ENCODE measurements around the gene PCAT6.

PCAT6 gene

GRCh38 chr1:202807451-202807925 lies 3.3 kb upstream of the PCAT6 start:
- H3K4me3 ChIP-seq (ENCODE audit: low read depth, low read length): peak overlapping the region; percentile 88

DNA sequence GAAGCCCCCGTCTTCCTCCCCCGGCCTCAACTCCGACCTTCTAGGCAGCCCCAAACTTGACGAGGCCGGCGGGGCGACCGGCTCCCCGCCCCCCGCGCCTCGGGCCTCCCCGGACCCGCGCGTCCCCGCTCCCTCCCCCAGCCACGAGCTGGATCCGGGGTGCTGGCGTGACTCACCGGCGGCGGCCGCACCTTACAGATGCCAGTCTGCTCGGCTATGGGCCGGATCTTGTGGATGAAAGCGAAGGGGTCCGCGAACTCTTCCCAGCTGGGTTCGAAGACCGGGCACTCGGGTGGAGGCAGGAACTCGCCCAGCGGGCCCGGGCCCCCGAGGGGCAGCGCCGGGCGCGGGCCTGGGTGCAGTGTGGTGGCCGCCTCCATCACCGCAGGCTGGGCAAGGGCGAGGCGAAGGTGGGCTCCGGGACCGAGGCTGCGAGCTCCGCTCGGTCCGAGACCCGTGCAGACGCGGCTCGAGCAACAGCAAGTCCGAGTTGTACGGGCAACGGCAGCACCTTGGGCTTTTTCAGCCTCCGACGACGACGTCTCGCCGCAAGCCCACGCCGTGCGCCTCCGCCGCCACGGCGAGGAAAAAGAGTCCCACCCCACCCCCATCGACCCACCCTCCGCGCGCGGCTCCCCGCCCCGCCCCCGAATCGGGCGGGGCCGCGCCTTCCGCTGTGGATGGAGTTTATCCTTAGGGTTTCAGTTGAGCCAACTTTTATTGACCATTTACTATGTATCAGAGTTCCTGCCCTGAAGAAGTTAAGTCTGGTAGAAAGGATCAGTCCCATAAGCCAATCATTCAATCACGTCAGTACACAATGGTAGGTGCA lies 2.6 kb upstream of the PCAT6 start, which contains the start of gene KDM5B:
Gene KDM5B, minus strand, starts transcription at position 496 of the 832 bp plus-strand sequence. Its CDS starts 116 bp downstream, at position 380.
- TF ChIP-seq CTCF (IDR thresholded peaks at IDR 0.05; ENCODE audit: low read depth, low read length): no peak
- peak within 1 kb of the TSS; percentile 88 for H3K4me3 ChIP-seq (ENCODE audit: low read depth, low read length)

More at GRCh38 chr1:202807451-202807925, 3.3 kb upstream of the PCAT6 start:
- TF ChIP-seq CTCF (IDR thresholded peaks at IDR 0.05; ENCODE audit: low read depth, low read length): no peak

DNA sequence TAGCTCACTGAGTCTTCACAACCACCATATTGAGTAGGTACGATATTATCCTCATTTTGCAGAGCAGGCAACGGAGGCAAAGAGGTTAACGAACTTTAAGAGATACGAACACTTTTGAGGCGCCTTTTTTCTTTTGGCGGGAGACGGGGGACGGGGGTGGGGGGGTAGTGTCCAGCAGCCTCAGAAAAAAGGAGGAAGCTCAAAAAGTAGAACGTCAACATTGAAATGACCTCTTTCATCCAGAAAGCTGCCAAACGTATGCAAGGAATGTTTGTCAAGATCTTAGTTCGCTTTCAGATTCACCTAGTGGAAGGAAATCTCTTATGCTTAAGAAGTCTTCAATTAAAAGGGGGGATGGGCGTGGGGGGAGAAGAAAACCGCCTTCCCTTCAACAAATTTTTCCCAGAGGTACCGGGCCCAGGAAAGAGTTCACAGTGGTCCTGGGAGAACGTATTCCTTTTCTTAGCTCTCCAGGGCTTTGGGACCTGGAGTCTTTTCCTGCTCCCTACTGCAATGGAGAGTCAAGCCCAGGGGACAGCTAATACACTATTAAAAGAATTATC lies 1.1 kb upstream of the PCAT6 start:
- TF ChIP-seq CTCF (IDR thresholded peaks at IDR 0.05; ENCODE audit: low read depth, low read length): no peak
- H3K4me3 ChIP-seq (ENCODE audit: low read depth, low read length): no peak overlapping the region; the same call in 1 of the 2 replicates

- TF ChIP-seq CTCF (IDR thresholded peaks at IDR 0.05; ENCODE audit: low read depth, low read length): no peak
- peak overlapping the region; percentile 76 for H3K4me3 ChIP-seq (ENCODE audit: low read depth, low read length)
These were observed 550 bp upstream of the PCAT6 start for GRCh38 chr1:202810193-202810614.

DNA sequence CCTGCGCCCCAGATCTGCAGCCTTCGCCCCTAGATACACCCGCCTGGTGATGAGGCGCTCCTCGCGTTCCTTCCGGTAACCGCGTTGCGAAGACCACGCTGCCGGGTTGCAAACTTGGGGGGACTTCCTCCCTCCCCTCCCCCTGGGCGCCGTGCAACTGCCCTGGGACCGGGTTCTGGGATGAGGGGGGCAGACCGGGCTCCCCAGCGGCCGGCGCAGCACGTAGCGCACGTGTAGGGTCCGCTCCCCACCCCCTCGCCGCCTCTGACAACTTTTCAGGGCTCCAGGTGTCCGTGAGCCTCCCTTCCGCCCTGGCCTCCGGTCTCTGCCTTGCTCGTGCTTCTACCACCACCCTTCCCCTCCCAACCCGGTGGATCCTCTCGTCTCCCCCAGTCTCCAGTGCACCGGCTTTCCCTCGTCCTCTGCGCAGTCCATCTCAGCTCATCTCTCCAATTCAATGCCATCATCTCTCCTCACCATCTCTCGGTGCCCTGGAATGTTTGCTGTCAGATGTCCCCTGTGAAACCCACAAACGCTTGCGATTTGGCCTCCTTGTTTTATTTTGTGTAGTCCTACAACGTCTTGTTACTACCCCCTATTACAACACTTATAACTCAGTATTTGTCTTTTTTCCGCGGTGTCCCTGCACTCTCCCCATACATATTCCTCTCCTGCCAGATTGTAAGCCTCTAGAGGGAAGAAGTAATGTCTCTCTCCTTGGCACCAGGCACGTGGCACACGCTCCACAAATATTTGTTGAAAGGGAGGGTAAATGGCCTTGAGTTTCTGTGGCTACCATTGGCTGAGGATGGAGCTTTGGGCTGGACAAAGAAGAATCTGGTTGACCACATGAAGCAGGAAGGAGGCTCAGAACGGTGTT lies 782 bp downstream of the PCAT6 start:
- TF ChIP-seq CTCF (IDR thresholded peaks at IDR 0.05; ENCODE audit: low read depth, low read length): no peak
- peak overlapping the region; percentile 76 for H3K4me3 ChIP-seq (ENCODE audit: low read depth, low read length)

- TF ChIP-seq CTCF (IDR thresholded peaks at IDR 0.05; ENCODE audit: low read depth, low read length): no peak
- no peak overlapping the region for H3K4me3 ChIP-seq (ENCODE audit: low read depth, low read length)
These were observed 1.6 kb downstream of the PCAT6 start for GRCh38 chr1:202812176-202813026.
